Esophagus squamous epithelium (tissue), 4 donors: Measurements from ENCODE around the gene COG6.

Source experiments
- POLR2A ChIP-seq, 4 donors: fragments of 450-650 bp; IDR thresholded peaks; one replicate each; pipeline ENCODE4 v1.6.1; 2017; ENCODE audit warnings: antibody characterized with exemption in 4 of 4, mild to moderate bottlenecking in 4 of 4, moderate library complexity in 3 of 4
- TF ChIP-seq, protein P1 (sequence below), 6 experiments: fragments of 450-650 bp in 4 of 6; fragments of 200-600 bp in 2 of 6; sonication (generic) in 2 of 6; IDR thresholded peaks; one replicate each; pipeline ENCODE4 v1.5.1; 2016 to 2019; ENCODE audit warnings: antibody characterized with exemption in 6 of 6, mild to moderate bottlenecking in 4 of 6, moderate library complexity in 4 of 6

DNA sequence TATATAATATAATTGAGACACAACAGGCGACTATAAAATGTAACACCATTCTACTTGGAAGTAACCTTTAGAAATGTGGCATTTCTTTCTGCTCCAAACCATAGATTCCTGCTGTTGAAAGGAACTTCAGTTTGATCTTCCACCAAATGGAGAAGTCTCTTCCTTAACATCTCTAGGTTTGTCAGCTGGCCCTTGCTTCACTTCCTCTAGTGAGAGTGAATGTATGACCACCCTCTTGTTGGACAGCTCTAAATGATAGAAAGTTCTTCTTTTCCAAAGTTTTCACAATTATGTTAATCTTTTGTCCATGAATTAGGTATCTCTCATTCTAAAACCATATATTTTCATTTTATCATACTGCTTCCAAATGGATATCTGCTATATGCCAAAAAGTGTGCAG is 13.8 kb upstream of the COG6 start:
- TF ChIP-seq, protein P1, sequence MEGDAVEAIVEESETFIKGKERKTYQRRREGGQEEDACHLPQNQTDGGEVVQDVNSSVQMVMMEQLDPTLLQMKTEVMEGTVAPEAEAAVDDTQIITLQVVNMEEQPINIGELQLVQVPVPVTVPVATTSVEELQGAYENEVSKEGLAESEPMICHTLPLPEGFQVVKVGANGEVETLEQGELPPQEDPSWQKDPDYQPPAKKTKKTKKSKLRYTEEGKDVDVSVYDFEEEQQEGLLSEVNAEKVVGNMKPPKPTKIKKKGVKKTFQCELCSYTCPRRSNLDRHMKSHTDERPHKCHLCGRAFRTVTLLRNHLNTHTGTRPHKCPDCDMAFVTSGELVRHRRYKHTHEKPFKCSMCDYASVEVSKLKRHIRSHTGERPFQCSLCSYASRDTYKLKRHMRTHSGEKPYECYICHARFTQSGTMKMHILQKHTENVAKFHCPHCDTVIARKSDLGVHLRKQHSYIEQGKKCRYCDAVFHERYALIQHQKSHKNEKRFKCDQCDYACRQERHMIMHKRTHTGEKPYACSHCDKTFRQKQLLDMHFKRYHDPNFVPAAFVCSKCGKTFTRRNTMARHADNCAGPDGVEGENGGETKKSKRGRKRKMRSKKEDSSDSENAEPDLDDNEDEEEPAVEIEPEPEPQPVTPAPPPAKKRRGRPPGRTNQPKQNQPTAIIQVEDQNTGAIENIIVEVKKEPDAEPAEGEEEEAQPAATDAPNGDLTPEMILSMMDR (IDR thresholded peaks at IDR 0.05), result no peak
- TF ChIP-seq POLR2A (IDR thresholded peaks at IDR 0.05), result no peak
